Lower leg skin (tissue), 4 donors: ENCODE data around the gene HTD2. TPM values are rescaled to one million over a fixed set of nuclear protein-coding genes. Genes with fewer than 3 reads are reported as not detected.

ENCODE experiments used
- DNase-seq, 2 donors: peaks; one replicate each; pipeline ENCODE4 v3.0.0-alpha.2; 2019; ENCODE audit warnings: low spot score in 2 of 2
- H3K4me3 ChIP-seq: fragments of 200-600 bp; sonication (generic); 2 replicates; pipeline ENCODE4 v1.5.1; 2017; ENCODE audit warnings: mild to moderate bottlenecking, low read depth; ENCODE audit not compliant: poor library complexity, severe bottlenecking
- POLR2A ChIP-seq, 2 donors: fragments of 450-650 bp; IDR thresholded peaks; one replicate each; pipeline ENCODE4 v1.6.1; 2016 to 2017; ENCODE audit warnings: antibody characterized with exemption in 2 of 2, mild to moderate bottlenecking in 1 of 2, moderate library complexity in 1 of 2
- WGBS, 2 donors: methylation state at CpG; one replicate each; pipeline ENCODE4 v1.1.5; 2018; 5-methylcytosine and 5-hydroxymethylcytosine counted together
- intact Hi-C: fragments of 100-400 bp; cut with DNase I; formaldehyde crosslinking; loops from one replicate; pipeline ENCODE4 v1.15.0; 2023; ENCODE audit warnings: low total_unique reads
- total RNA-seq, 4 donors: library from RNA; depleted of rRNA; stranded (reverse); fragments of >200 nt; gene quantifications; one replicate each; pipeline ENCODE4 v1.1.0, GENCODE V29; 2016
- TF ChIP-seq, protein P1 (sequence below), 3 donors: fragments of 450-650 bp; IDR thresholded peaks; one replicate each; pipeline ENCODE4 v1.5.1; 2016; ENCODE audit warnings: antibody characterized with exemption in 3 of 3, mild to moderate bottlenecking in 3 of 3, moderate library complexity in 2 of 3

The HTD2 gene
- total RNA-seq, 4 donors from 2014 or later, result 9.5 to 17.7 (median 12.7) TPM

DNA sequence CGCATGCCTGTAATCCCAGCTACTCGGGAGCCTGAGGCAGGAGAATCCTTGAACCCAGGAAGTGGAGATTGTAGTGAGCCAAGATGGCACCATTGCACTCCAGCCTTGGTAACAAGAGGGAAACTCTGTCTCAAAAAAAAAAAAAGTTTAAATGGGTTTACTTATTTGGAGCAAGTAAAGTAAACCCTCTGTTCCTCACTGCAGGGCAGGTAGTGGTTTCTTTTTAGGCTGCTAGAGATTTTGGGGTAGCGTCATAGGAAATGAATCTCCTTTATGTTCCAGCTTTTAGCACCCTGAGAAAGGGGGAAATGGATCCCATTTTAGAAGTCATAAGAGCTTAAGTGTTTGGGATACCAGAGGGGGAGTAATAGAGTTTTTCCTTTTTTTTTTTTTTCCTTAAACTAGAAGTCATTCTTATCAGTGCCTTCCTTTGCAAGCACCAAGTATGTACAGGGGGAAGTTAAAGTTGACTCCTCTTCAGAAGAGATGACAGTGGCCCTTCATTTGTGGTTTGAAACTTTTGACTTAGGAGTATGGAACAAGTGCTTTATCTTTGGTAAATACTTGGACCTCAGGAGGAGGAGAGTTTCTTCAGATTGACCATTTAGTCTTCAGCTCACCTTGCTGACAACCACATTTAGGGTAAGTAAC, 34.4 kb downstream of the HTD2 start:
- no peak for DNase-seq
- intact Hi-C loops, result no loop called here
- TF ChIP-seq, protein P1, sequence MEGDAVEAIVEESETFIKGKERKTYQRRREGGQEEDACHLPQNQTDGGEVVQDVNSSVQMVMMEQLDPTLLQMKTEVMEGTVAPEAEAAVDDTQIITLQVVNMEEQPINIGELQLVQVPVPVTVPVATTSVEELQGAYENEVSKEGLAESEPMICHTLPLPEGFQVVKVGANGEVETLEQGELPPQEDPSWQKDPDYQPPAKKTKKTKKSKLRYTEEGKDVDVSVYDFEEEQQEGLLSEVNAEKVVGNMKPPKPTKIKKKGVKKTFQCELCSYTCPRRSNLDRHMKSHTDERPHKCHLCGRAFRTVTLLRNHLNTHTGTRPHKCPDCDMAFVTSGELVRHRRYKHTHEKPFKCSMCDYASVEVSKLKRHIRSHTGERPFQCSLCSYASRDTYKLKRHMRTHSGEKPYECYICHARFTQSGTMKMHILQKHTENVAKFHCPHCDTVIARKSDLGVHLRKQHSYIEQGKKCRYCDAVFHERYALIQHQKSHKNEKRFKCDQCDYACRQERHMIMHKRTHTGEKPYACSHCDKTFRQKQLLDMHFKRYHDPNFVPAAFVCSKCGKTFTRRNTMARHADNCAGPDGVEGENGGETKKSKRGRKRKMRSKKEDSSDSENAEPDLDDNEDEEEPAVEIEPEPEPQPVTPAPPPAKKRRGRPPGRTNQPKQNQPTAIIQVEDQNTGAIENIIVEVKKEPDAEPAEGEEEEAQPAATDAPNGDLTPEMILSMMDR (IDR thresholded peaks at IDR 0.05), result no peak
- no peak for TF ChIP-seq POLR2A (IDR thresholded peaks at IDR 0.05)
- no peak overlapping the region for H3K4me3 ChIP-seq
- 93 to 96% methylated on average over 3 of the region's 3 CpGs for WGBS, 2 donors

DNA sequence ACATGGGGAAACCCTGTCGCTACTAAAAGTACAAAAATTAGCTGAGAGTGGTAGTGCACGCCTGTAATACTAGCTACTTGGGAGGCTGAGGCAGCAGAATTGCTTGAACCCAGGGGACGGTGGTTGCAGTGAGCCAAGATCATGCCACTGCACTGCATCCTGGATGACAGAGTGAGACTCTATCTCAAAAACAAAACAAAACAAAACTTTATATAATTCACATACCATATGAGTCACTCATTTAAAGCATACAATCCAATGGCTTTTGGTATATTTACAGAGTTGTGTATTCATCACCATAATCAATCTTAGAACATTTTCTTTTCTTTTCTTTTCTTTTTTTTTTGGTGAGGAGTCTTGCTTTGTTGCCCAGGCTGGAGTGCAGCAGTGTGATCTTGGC, 35.1 kb downstream of the HTD2 start:
- no peak for DNase-seq
- TF ChIP-seq POLR2A (IDR thresholded peaks at IDR 0.05), result no peak
- TF ChIP-seq, protein P1 (IDR thresholded peaks at IDR 0.05), result no peak
- H3K4me3 ChIP-seq, result no peak overlapping the region
- intact Hi-C loops, result no loop called here
- 93 to 97% methylated on average over 3 of the region's 3 CpGs for WGBS, 2 donors

DNA sequence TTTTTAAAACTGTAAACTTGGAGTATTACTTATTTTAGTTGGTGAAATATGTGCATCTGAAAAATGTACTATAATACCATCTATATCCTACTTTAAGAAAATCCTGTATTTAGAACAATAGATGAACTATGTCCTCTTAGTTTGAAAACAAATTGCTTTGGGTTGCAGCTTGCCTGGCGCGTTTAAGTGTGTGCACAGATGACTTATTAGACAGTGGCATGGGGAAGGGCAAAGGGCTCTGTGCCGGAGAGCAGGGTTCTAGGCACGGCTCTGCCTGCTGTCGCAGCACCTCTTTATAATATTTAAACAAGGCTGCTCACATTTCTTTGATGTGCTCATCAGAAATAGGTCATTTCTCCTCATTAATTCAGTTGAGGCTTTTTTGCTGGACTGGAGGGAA, 36.4 kb downstream of the HTD2 start:
- WGBS, 2 donors, result 88% methylated on average over 5 of the region's 5 CpGs
- TF ChIP-seq, protein P1 (IDR thresholded peaks at IDR 0.05), result no peak
- TF ChIP-seq POLR2A (IDR thresholded peaks at IDR 0.05), result no peak

DNA sequence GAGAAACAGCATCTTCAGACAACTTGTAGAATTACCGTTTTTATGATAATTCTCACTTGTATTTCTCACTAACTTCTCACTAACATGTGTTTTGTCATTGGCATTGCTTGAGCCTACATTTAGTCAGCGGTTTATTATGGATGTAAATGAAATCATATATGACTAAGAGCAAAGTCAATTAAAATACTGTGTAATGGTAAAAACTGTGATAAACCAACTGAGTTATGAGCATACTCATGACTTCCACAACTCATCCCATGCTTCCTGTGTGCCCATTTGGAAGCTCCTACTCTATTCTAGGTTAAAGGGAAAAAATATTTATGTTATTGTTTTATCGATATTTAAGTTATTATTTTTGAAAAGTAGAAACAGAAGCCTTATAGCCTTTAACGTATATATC, 39.1 kb downstream of the HTD2 start:
- DNase-seq, result no peak
- intact Hi-C loops, result no loop called here
- H3K4me3 ChIP-seq, result no peak overlapping the region
- WGBS, 2 donors, result 95% methylated on average over 4 of the region's 4 CpGs
- TF ChIP-seq, protein P1 (IDR thresholded peaks at IDR 0.05), result no peak
- TF ChIP-seq POLR2A (IDR thresholded peaks at IDR 0.05), result no peak

More for the DNA sequence above, 36.4 kb downstream of the HTD2 start:
- H3K4me3 ChIP-seq, result no peak overlapping the region
- DNase-seq, result no peak
- intact Hi-C loops, result no loop called here

DNA sequence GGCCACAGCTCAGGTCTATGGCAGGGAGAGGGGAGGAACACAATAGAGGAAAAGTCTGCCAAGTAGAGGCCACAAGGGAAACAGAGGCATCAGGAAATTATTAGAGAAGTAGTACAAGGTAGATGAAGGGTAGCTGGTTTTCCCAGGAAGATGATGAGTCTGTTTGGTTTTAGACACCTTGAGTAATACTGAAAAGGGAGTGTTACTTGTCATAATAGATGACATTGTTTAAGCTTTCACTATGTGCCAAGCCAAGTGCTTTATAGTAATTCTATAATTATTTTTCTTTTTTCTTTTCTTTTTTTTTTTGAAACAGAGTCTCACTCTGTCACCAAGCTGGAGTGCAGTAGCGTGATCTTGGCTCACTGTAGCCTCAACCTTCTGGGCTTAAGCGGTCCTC, 40.0 kb downstream of the HTD2 start:
- WGBS, 2 donors, result 48 to 97% methylated on average over 2 of the region's 2 CpGs
- TF ChIP-seq, protein P1 (IDR thresholded peaks at IDR 0.05), result no peak
- TF ChIP-seq POLR2A (IDR thresholded peaks at IDR 0.05), result no peak
- intact Hi-C loops, result no loop called here
- DNase-seq, result no peak
- H3K4me3 ChIP-seq, result no peak overlapping the region

DNA sequence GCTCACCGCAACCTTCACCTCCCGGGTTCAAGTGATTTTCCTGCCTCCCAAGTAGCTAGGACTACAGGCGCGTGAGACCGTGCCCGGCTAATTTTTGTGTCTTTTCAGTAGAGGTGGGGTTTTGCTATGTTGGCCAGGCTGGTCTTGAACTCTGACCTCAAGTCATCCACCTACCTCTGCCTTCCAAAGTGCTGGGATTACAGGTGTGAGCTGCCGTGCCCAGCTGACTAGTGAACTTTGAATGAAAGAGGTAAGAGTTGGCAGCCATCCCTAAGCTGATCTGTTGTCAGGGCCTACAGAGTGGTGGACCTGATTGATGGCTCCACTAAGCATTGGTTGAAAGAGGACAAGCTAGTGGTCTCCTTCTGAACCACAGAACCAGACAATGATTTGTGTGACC, 41.7 kb downstream of the HTD2 start:
- TF ChIP-seq, protein P1 (IDR thresholded peaks at IDR 0.05), result no peak
- TF ChIP-seq POLR2A (IDR thresholded peaks at IDR 0.05), result no peak

More for the DNA sequence above, 41.7 kb downstream of the HTD2 start:
- no peak for DNase-seq
- intact Hi-C loops, result no loop called here
- no peak overlapping the region for H3K4me3 ChIP-seq
- 89 to 90% methylated on average over 7 of the region's 7 CpGs for WGBS, 2 donors
